ENCODE measurements around the gene NDUFA8. TPM values are rescaled to one million over a fixed set of nuclear protein-coding genes. Genes with fewer than 3 reads are reported as not detected.

The NDUFA8 gene
- polyA plus RNA-seq, 2 donors: 66.1 to 82.7 TPM

GRCh38 chr9:122143296-122143695 lies 16.3 kb downstream of the NDUFA8 start:
- no peak overlapping the region for H3K4me3 ChIP-seq (ENCODE audit: low read depth in 1 of 2, low read length in 2 of 2)
- 76 to 83% methylated on average over 1 of the region's 1 CpG for WGBS, 2 donors
- H3K27ac ChIP-seq (ENCODE audit: low read depth in 2 of 2, low read length in 1 of 2): no peak overlapping the region
- H3K27me3 ChIP-seq (ENCODE audit: control insufficient read depth in 1 of 2, insufficient read depth in 2 of 2, low read length in 2 of 2): no peaks in the 10 kb centered on the region
- peaks cover 9 to 16% of the 10 kb centered on the region in 2 donors for H3K36me3 ChIP-seq (ENCODE audit: control insufficient read depth in 2 of 2, insufficient read depth in 2 of 2, low read length in 1 of 2)
- H3K4me1 ChIP-seq (ENCODE audit: control insufficient read depth in 2 of 2, insufficient read depth in 2 of 2, low read length in 1 of 2): no peaks in the 10 kb centered on the region
- no peaks in the 10 kb centered on the region for H3K9me3 ChIP-seq (ENCODE audit: control insufficient read depth in 2 of 2, insufficient read depth in 1 of 2, low read depth in 1 of 2, low read length in 1 of 2)

- WGBS, 2 donors: 78 to 81% methylated on average over 5 of the region's 5 CpGs
- H3K9me3 ChIP-seq (ENCODE audit: control insufficient read depth in 2 of 2, insufficient read depth in 1 of 2, low read depth in 1 of 2, low read length in 1 of 2): no peaks in the 10 kb centered on the region
- no peaks in the 10 kb centered on the region for H3K4me1 ChIP-seq (ENCODE audit: control insufficient read depth in 2 of 2, insufficient read depth in 2 of 2, low read length in 1 of 2)
- no peak overlapping the region for H3K4me3 ChIP-seq (ENCODE audit: low read depth in 1 of 2, low read length in 2 of 2)
- H3K27me3 ChIP-seq (ENCODE audit: control insufficient read depth in 1 of 2, insufficient read depth in 2 of 2, low read length in 2 of 2): no peaks in the 10 kb centered on the region
- no peak overlapping the region for H3K27ac ChIP-seq (ENCODE audit: low read depth in 2 of 2, low read length in 1 of 2)
- peaks cover 9 to 16% of the 10 kb centered on the region in 2 donors for H3K36me3 ChIP-seq (ENCODE audit: control insufficient read depth in 2 of 2, insufficient read depth in 2 of 2, low read length in 1 of 2)
Measured at GRCh38 chr9:122141671-122142070, 17.9 kb downstream of the NDUFA8 start.

GRCh38 chr9:122140368-122141193 lies 19.0 kb downstream of the NDUFA8 start:
- H3K27ac ChIP-seq (ENCODE audit: low read depth in 2 of 2, low read length in 1 of 2): no peak overlapping the region
- H3K27me3 ChIP-seq (ENCODE audit: control insufficient read depth in 1 of 2, insufficient read depth in 2 of 2, low read length in 2 of 2): no peaks in the 10 kb centered on the region
- H3K36me3 ChIP-seq (ENCODE audit: control insufficient read depth in 2 of 2, insufficient read depth in 2 of 2, low read length in 1 of 2): peaks cover 9 to 16% of the 10 kb centered on the region in 2 donors
- H3K4me1 ChIP-seq (ENCODE audit: control insufficient read depth in 2 of 2, insufficient read depth in 2 of 2, low read length in 1 of 2): no peaks in the 10 kb centered on the region
- 75 to 82% methylated on average over 8 of the region's 8 CpGs for WGBS, 2 donors
- no peaks in the 10 kb centered on the region for H3K9me3 ChIP-seq (ENCODE audit: control insufficient read depth in 2 of 2, insufficient read depth in 1 of 2, low read depth in 1 of 2, low read length in 1 of 2)
- H3K4me3 ChIP-seq (ENCODE audit: low read depth in 1 of 2, low read length in 2 of 2): no peak overlapping the region

GRCh38 chr9:122138560-122139268 lies 20.9 kb downstream of the NDUFA8 start:
- Histone ChIP-seq H3K27ac (ENCODE audit: low read depth in 2 of 2, low read length in 1 of 2) (no peak overlapping the region), H3K4me3 (ENCODE audit: low read depth in 1 of 2, low read length in 2 of 2) (no peak overlapping the region), H3K9me3 (ENCODE audit: control insufficient read depth in 2 of 2, insufficient read depth in 1 of 2, low read depth in 1 of 2, low read length in 1 of 2) (no peaks in the 10 kb centered on the region), H3K27me3 (ENCODE audit: control insufficient read depth in 1 of 2, insufficient read depth in 2 of 2, low read length in 2 of 2) (no peaks in the 10 kb centered on the region), H3K4me1 (ENCODE audit: control insufficient read depth in 2 of 2, insufficient read depth in 2 of 2, low read length in 1 of 2) (no peaks in the 10 kb centered on the region), H3K36me3 (ENCODE audit: control insufficient read depth in 2 of 2, insufficient read depth in 2 of 2, low read length in 1 of 2) (peaks cover 5 to 6% of the 10 kb centered on the region in 2 donors)
- WGBS, 2 donors: 67 to 70% methylated on average over 10 of the region's 10 CpGs

GRCh38 chr9:122135529-122135859 lies 24.1 kb downstream of the NDUFA8 start:
- no peaks in the 10 kb centered on the region for H3K27me3 ChIP-seq (ENCODE audit: control insufficient read depth in 1 of 2, insufficient read depth in 2 of 2, low read length in 2 of 2)

GRCh38 chr9:122134822-122135528 lies 24.6 kb downstream of the NDUFA8 start:
- Histone ChIP-seq H3K9me3 (ENCODE audit: control insufficient read depth in 2 of 2, insufficient read depth in 1 of 2, low read depth in 1 of 2, low read length in 1 of 2) (no peaks in the 10 kb centered on the region), H3K36me3 (ENCODE audit: control insufficient read depth in 2 of 2, insufficient read depth in 2 of 2, low read length in 1 of 2) (no peaks in the 10 kb centered on the region)
- WGBS, 2 donors: 52 to 53% methylated on average over 12 of the region's 12 CpGs

More at GRCh38 chr9:122135529-122135859, 24.1 kb downstream of the NDUFA8 start:
- WGBS, 2 donors: 84 to 90% methylated on average over 7 of the region's 7 CpGs
- H3K4me3 ChIP-seq (ENCODE audit: low read depth in 1 of 2, low read length in 2 of 2): no peak overlapping the region
- H3K4me1 ChIP-seq (ENCODE audit: control insufficient read depth in 2 of 2, insufficient read depth in 2 of 2, low read length in 1 of 2): peaks cover 0 to 2% of the 10 kb centered on the region in 2 donors
- H3K27ac ChIP-seq (ENCODE audit: low read depth in 2 of 2, low read length in 1 of 2): no peak overlapping the region
- H3K36me3 ChIP-seq (ENCODE audit: control insufficient read depth in 2 of 2, insufficient read depth in 2 of 2, low read length in 1 of 2): no peaks in the 10 kb centered on the region
- no peaks in the 10 kb centered on the region for H3K9me3 ChIP-seq (ENCODE audit: control insufficient read depth in 2 of 2, insufficient read depth in 1 of 2, low read depth in 1 of 2, low read length in 1 of 2)

GRCh38 chr9:122133984-122134535 lies 25.5 kb downstream of the NDUFA8 start:
- Histone ChIP-seq H3K27ac (ENCODE audit: low read depth in 2 of 2, low read length in 1 of 2) (no peak overlapping the region), H3K27me3 (ENCODE audit: control insufficient read depth in 1 of 2, insufficient read depth in 2 of 2, low read length in 2 of 2) (no peaks in the 10 kb centered on the region)
- 73 to 79% methylated on average over 17 of the region's 17 CpGs for WGBS, 2 donors

More at GRCh38 chr9:122134822-122135528, 24.6 kb downstream of the NDUFA8 start:
- Histone ChIP-seq H3K27ac (ENCODE audit: low read depth in 2 of 2, low read length in 1 of 2) (no peak overlapping the region), H3K4me3 (ENCODE audit: low read depth in 1 of 2, low read length in 2 of 2) (no peak overlapping the region), H3K27me3 (ENCODE audit: control insufficient read depth in 1 of 2, insufficient read depth in 2 of 2, low read length in 2 of 2) (no peaks in the 10 kb centered on the region), H3K4me1 (ENCODE audit: control insufficient read depth in 2 of 2, insufficient read depth in 2 of 2, low read length in 1 of 2) (peaks cover 0 to 2% of the 10 kb centered on the region in 2 donors)

GRCh38 chr9:122133263-122133983 lies 26.2 kb downstream of the NDUFA8 start:
- no peak overlapping the region for H3K4me3 ChIP-seq (ENCODE audit: low read depth in 1 of 2, low read length in 2 of 2)
- no peaks in the 10 kb centered on the region for H3K9me3 ChIP-seq (ENCODE audit: control insufficient read depth in 2 of 2, insufficient read depth in 1 of 2, low read depth in 1 of 2, low read length in 1 of 2)
- H3K27ac ChIP-seq (ENCODE audit: low read depth in 2 of 2, low read length in 1 of 2): no peak overlapping the region
- H3K4me1 ChIP-seq (ENCODE audit: control insufficient read depth in 2 of 2, insufficient read depth in 2 of 2, low read length in 1 of 2): peaks cover 0 to 2% of the 10 kb centered on the region in 2 donors
- no peaks in the 10 kb centered on the region for H3K36me3 ChIP-seq (ENCODE audit: control insufficient read depth in 2 of 2, insufficient read depth in 2 of 2, low read length in 1 of 2)
- H3K27me3 ChIP-seq (ENCODE audit: control insufficient read depth in 1 of 2, insufficient read depth in 2 of 2, low read length in 2 of 2): no peaks in the 10 kb centered on the region
- WGBS, 2 donors: 72 to 82% methylated on average over 12 of the region's 12 CpGs

More at GRCh38 chr9:122133984-122134535, 25.5 kb downstream of the NDUFA8 start:
- no peaks in the 10 kb centered on the region for H3K36me3 ChIP-seq (ENCODE audit: control insufficient read depth in 2 of 2, insufficient read depth in 2 of 2, low read length in 1 of 2)
- H3K9me3 ChIP-seq (ENCODE audit: control insufficient read depth in 2 of 2, insufficient read depth in 1 of 2, low read depth in 1 of 2, low read length in 1 of 2): no peaks in the 10 kb centered on the region
- no peak overlapping the region for H3K4me3 ChIP-seq (ENCODE audit: low read depth in 1 of 2, low read length in 2 of 2)
- peaks cover 0 to 2% of the 10 kb centered on the region in 2 donors for H3K4me1 ChIP-seq (ENCODE audit: control insufficient read depth in 2 of 2, insufficient read depth in 2 of 2, low read length in 1 of 2)

GRCh38 chr9:122132539-122132938 lies 27.0 kb downstream of the NDUFA8 start:
- H3K36me3 ChIP-seq (ENCODE audit: control insufficient read depth in 2 of 2, insufficient read depth in 2 of 2, low read length in 1 of 2): no peaks in the 10 kb centered on the region
- peaks cover 0 to 2% of the 10 kb centered on the region in 2 donors for H3K4me1 ChIP-seq (ENCODE audit: control insufficient read depth in 2 of 2, insufficient read depth in 2 of 2, low read length in 1 of 2)
- H3K9me3 ChIP-seq (ENCODE audit: control insufficient read depth in 2 of 2, insufficient read depth in 1 of 2, low read depth in 1 of 2, low read length in 1 of 2): no peaks in the 10 kb centered on the region
- no peaks in the 10 kb centered on the region for H3K27me3 ChIP-seq (ENCODE audit: control insufficient read depth in 1 of 2, insufficient read depth in 2 of 2, low read length in 2 of 2)
- no peak overlapping the region for H3K4me3 ChIP-seq (ENCODE audit: low read depth in 1 of 2, low read length in 2 of 2)
- WGBS, 2 donors: 91 to 94% methylated on average over 4 of the region's 4 CpGs
- no peak overlapping the region for H3K27ac ChIP-seq (ENCODE audit: low read depth in 2 of 2, low read length in 1 of 2)

Measured in esophagus (tissue), 2 donors.